ENCODE data around the gene STK40. TPM values are rescaled to one million over a fixed set of nuclear protein-coding genes. Genes with fewer than 3 reads are reported as not detected.

STK40 gene
- total RNA-seq, 2 experiments from 2014 or later, result 41.2 to 44.4 TPM

GRCh38 chr1:36323636-36324352 is 61.9 kb downstream of the STK40 start, which contains the start of gene EVA1B:
Gene EVA1B, minus strand, starts transcription at chr1:36323645. Its CDS starts 608 bp downstream, at chr1:36323037.
- intact Hi-C loops (cut with micrococcal nuclease), result no loop called here
- Mint-ChIP-seq H3K9me3 (no peaks in the 10 kb centered on the region), H3K27ac (peak within 1 kb of the TSS; percentile 49), H3K4me1 (ENCODE audit: low read depth) (peaks cover 30% of the 10 kb centered on the region), H3K4me3 (peak within 1 kb of the TSS; percentile 75), H3K27me3 (peaks cover 5% of the 10 kb centered on the region), H3K36me3 (ENCODE audit: low read depth) (peaks cover 4% of the 10 kb centered on the region)
- DNase-seq (peak; percentile 68), ATAC-seq (peak; percentile 43)
- CTCF ChIA-PET, result interaction anchor here (1.0 to 3.0 kb wide), 9 partner anchors 19 to 193 kb away, joined by 3 to 13 read pairs (median 6); partner anchors contain the start of gene TRAPPC3
- TF ChIP-seq CTCF (IDR thresholded peaks at IDR 0.05), result no peak
- POLR2A ChIA-PET, result interaction anchor here (0.6 to 7.9 kb wide), 10 partner anchors 17 to 163 kb away, joined by 3 to 89 read pairs (median 4); partner anchors contain the start of genes LSM10, OSCP1 and SH3D21

- no peak for TF ChIP-seq CTCF (IDR thresholded peaks at IDR 0.05)
- H3K27me3 Mint-ChIP-seq, result peaks cover 5% of the 10 kb centered on the region
- peak; percentile 81 for DNase-seq
- ChIA-PET CTCF (interaction anchor here (0.8 to 3.0 kb wide), 9 partner anchors 20 to 188 kb away, joined by 3 to 13 read pairs (median 5); partner anchors contain the start of gene TRAPPC3), POLR2A (interaction anchor here (0.6 to 7.9 kb wide), 14 partner anchors 10 to 162 kb away, joined by 3 to 89 read pairs (median 4); partner anchors contain the start of genes LSM10, OSCP1 and SH3D21)
- peak overlapping the region; percentile 73 for H3K4me3 Mint-ChIP-seq
- peaks cover 6% of the 10 kb centered on the region for H3K36me3 Mint-ChIP-seq (ENCODE audit: low read depth)
- H3K27ac Mint-ChIP-seq, result peak overlapping the region; percentile 49
- ATAC-seq, result peak; percentile 61
- no peaks in the 10 kb centered on the region for H3K9me3 Mint-ChIP-seq
- H3K4me1 Mint-ChIP-seq (ENCODE audit: low read depth), result peaks cover 30% of the 10 kb centered on the region
- intact Hi-C loops (cut with micrococcal nuclease), result no loop called here
Observed at GRCh38 chr1:36322786-36323635, 62.7 kb downstream of the STK40 start.

- H3K27ac Mint-ChIP-seq, result no peak overlapping the region
- CTCF ChIA-PET, result interaction anchor here (0.6 to 1.4 kb wide), 7 partner anchors 13 to 222 kb away, joined by 3 to 4 read pairs (median 3); no protein-coding TSS in a partner anchor
- H3K27me3 Mint-ChIP-seq, result peaks cover 5% of the 10 kb centered on the region
- no peaks in the 10 kb centered on the region for H3K9me3 Mint-ChIP-seq
- peak overlapping the region; percentile 73 for H3K4me3 Mint-ChIP-seq
- TF ChIP-seq CTCF (IDR thresholded peaks at IDR 0.05), result no peak
- intact Hi-C loops (cut with micrococcal nuclease), result no loop called here
- no peak for ATAC-seq
- POLR2A ChIA-PET, result interaction anchor here (0.8 to 7.9 kb wide), 9 partner anchors 9 to 90 kb away, joined by 3 to 89 read pairs (median 4); partner anchors contain the start of gene SH3D21
- DNase-seq, result no peak
- peaks cover 8% of the 10 kb centered on the region for H3K36me3 Mint-ChIP-seq (ENCODE audit: low read depth)
- H3K4me1 Mint-ChIP-seq (ENCODE audit: low read depth), result peaks cover 30% of the 10 kb centered on the region
Observed at GRCh38 chr1:36322041-36322785, 63.5 kb downstream of the STK40 start.

- peak; percentile 50 for DNase-seq
- TF ChIP-seq CTCF (IDR thresholded peaks at IDR 0.05), result no peak
- Mint-ChIP-seq H3K36me3 (ENCODE audit: low read depth) (peaks cover 8% of the 10 kb centered on the region), H3K27ac (no peak overlapping the region), H3K27me3 (peaks cover 3% of the 10 kb centered on the region), H3K9me3 (no peaks in the 10 kb centered on the region), H3K4me3 (peak overlapping the region; percentile 60), H3K4me1 (ENCODE audit: low read depth) (peaks cover 27% of the 10 kb centered on the region)
- ChIA-PET CTCF (interaction anchor here (0.6 to 1.4 kb wide), 5 partner anchors 12 to 221 kb away, joined by 3 to 4 read pairs (median 3); no protein-coding TSS in a partner anchor), POLR2A (interaction anchor here (1.0 to 7.9 kb wide), 6 partner anchors 8 to 85 kb away, joined by 3 to 89 read pairs (median 4); partner anchors contain the start of gene SH3D21)
- intact Hi-C loops (cut with micrococcal nuclease), result no loop called here
- ATAC-seq, result peak; percentile 21
Observed at GRCh38 chr1:36321119-36321951, 64.4 kb downstream of the STK40 start.

All from activated CD8-positive, alpha-beta T cell treated with anti-CD3 and anti-CD28 coated beads for 36 hours (primary cell).